Subcutaneous adipose tissue (tissue), 4 donors: ENCODE measurements around the gene CAST. TPM values are rescaled to one million over a fixed set of nuclear protein-coding genes. Genes with fewer than 3 reads are reported as not detected.

Source experiments
- CTCF ChIP-seq: fragments of 450-650 bp; IDR thresholded peaks from one replicate; pipeline ENCODE4 v1.5.1; 2016; ENCODE audit warnings: low read depth, mild to moderate bottlenecking, control low read depth, antibody characterized with exemption, moderate library complexity
- total RNA-seq, 4 donors: library from RNA; depleted of rRNA; stranded (reverse); fragments of >200 nt; gene quantifications; one replicate each; pipeline ENCODE4 v1.1.0, GENCODE V29; 2016

CAST gene
- total RNA-seq, 4 donors from 2014 or later = 296 to 432 (median 373) TPM

GRCh38 chr5:96673127-96673526, 11.0 kb downstream of the CAST start:
- no peak for TF ChIP-seq CTCF

- no peak for TF ChIP-seq CTCF
Measured at GRCh38 chr5:96675882-96676281, 13.7 kb downstream of the CAST start.

GRCh38 chr5:96677496-96677895, 15.3 kb downstream of the CAST start:
- no peak for TF ChIP-seq CTCF

GRCh38 chr5:96679293-96679692, 17.1 kb downstream of the CAST start:
- TF ChIP-seq CTCF = no peak

GRCh38 chr5:96680759-96681470, 18.7 kb downstream of the CAST start:
- TF ChIP-seq CTCF = no peak

GRCh38 chr5:96683392-96683791, 21.2 kb downstream of the CAST start:
- TF ChIP-seq CTCF = no peak

- TF ChIP-seq CTCF = no peak
Measured at GRCh38 chr5:96683810-96684209, 21.6 kb downstream of the CAST start.
